ENCODE data around the gene PTGS2. TPM values are rescaled to one million over a fixed set of nuclear protein-coding genes. Genes with fewer than 3 reads are reported as not detected.
"Not testable (repeated sequence)": the region's sequence is repeated elsewhere in the genome, so short reads cannot be mapped to it uniquely, and the experiment has no call there.

The PTGS2 gene
- total RNA-seq, 2 experiments from 2014 or later, result 0.09 TPM; not detected in 1

GRCh38 chr1:186671136-186671825 lies 8.9 kb downstream of the PTGS2 start:
- Mint-ChIP-seq H3K4me1 (ENCODE audit: low read depth) (no peaks in the 10 kb centered on the region), H3K9me3 (no peaks in the 10 kb centered on the region), H3K4me3 (no peak overlapping the region), H3K27ac (no peak overlapping the region), H3K27me3 (peaks cover 17% of the 10 kb centered on the region), H3K36me3 (ENCODE audit: low read depth) (no peaks in the 10 kb centered on the region)
- intact Hi-C loops (cut with micrococcal nuclease), result no loop called here
- DNase-seq, result no peak
- ChIA-PET CTCF (interaction anchor here (1.1 kb wide), 1 partner anchor 163 kb away, joined by 3 read pairs; no protein-coding TSS in a partner anchor), POLR2A (no interaction called here)
- ATAC-seq, result no peak
- no peak for TF ChIP-seq CTCF (IDR thresholded peaks at IDR 0.05)

- Mint-ChIP-seq H3K9me3 (no peaks in the 10 kb centered on the region), H3K27me3 (peaks cover 13% of the 10 kb centered on the region), H3K27ac (no peak overlapping the region), H3K4me1 (ENCODE audit: low read depth) (no peaks in the 10 kb centered on the region), H3K4me3 (no peak overlapping the region), H3K36me3 (ENCODE audit: low read depth) (no peaks in the 10 kb centered on the region)
- ChIA-PET POLR2A (no interaction called here), CTCF (interaction anchor here (1.1 kb wide), 1 partner anchor 163 kb away, joined by 3 read pairs; no protein-coding TSS in a partner anchor)
- no peak for DNase-seq
- no peak for TF ChIP-seq CTCF (IDR thresholded peaks at IDR 0.05)
- no peak for ATAC-seq
- intact Hi-C loops (cut with micrococcal nuclease), result no loop called here
These were observed 9.7 kb downstream of the PTGS2 start for GRCh38 chr1:186670297-186671135.

DNA sequence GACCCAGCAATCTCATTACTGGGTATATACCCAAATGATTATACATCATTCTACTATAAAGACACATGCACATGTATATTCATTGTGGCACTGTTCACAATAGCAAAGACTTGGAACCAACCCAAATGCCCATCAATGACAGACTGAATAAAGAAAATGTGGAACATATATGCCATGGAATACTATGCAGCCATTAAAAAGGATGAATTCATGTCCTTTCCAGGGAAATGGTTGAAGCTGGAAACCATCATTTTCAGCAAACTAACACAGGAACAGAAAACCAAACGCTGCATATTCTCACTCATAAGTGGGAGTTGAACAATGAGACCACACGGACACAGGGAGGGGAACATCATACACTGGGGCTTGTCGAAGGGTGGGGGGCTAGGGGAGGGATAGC lies 10.4 kb downstream of the PTGS2 start:
- H3K9me3 Mint-ChIP-seq; H3K27ac Mint-ChIP-seq; ATAC-seq; DNase-seq; H3K36me3 Mint-ChIP-seq (ENCODE audit: low read depth); intact Hi-C loops (cut with micrococcal nuclease); H3K4me3 Mint-ChIP-seq; POLR2A ChIA-PET; H3K4me1 Mint-ChIP-seq (ENCODE audit: low read depth); CTCF ChIA-PET: not testable (repeated sequence)
- peaks cover 13% of the 10 kb centered on the region for H3K27me3 Mint-ChIP-seq

- DNase-seq; H3K36me3 Mint-ChIP-seq (ENCODE audit: low read depth); CTCF ChIA-PET; H3K4me3 Mint-ChIP-seq; POLR2A ChIA-PET; ATAC-seq; H3K9me3 Mint-ChIP-seq; H3K27ac Mint-ChIP-seq; intact Hi-C loops (cut with micrococcal nuclease); H3K4me1 Mint-ChIP-seq (ENCODE audit: low read depth): not testable (repeated sequence)
- peaks cover 14% of the 10 kb centered on the region for H3K27me3 Mint-ChIP-seq
These were observed 16.0 kb downstream of the PTGS2 start for GRCh38 chr1:186664217-186664616.

DNA sequence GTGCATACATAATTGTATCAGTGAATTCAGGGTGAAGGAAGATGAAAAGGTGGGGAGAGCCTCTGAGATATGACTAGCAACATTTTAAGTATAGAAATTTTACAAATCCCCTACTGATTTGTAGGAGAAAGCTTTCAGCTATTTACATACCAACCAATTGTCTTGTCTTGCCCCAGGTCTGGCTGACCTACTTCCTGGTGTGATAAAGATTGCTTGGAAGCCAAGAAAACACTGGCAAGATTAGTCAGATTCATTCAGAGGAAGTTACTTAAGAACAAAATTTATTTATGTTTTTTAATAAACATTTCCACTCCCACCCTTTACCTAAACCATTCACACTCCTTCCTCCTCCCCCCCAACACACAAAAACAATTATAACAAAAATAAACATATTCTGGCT lies 17.5 kb downstream of the PTGS2 start:
- DNase-seq, result no peak
- CTCF ChIA-PET, result no interaction called here
- H3K27ac Mint-ChIP-seq, result no peak overlapping the region
- intact Hi-C loops (cut with micrococcal nuclease), result no loop called here
- H3K9me3 Mint-ChIP-seq, result no peaks in the 10 kb centered on the region
- no peak for ATAC-seq
- no peaks in the 10 kb centered on the region for H3K36me3 Mint-ChIP-seq (ENCODE audit: low read depth)
- H3K27me3 Mint-ChIP-seq, result peaks cover 7% of the 10 kb centered on the region
- TF ChIP-seq CTCF (IDR thresholded peaks at IDR 0.05), result no peak
- no peaks in the 10 kb centered on the region for H3K4me1 Mint-ChIP-seq (ENCODE audit: low read depth)
- POLR2A ChIA-PET, result no interaction called here
- no peak overlapping the region for H3K4me3 Mint-ChIP-seq

DNA sequence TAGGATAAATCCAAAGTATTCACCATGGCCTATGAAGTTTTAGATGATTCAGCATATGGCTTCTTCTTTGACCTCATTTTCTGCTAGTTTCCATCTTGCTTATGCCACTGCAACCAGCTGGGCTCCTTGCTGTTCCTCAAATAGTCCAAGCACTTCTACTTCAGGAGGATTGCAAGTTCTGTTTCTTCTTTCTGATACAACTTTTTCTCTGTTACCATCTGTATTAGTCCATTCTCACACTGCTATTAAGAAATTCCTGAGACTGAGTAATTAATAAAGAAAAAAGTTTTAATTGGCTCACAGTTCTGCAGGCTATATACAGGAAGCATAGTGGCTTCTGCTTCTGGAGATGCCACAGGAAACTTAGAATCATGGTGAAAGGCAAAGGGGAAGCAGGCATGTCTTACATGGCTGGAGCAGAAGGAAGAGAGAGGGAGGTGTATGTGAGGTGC lies 20.3 kb downstream of the PTGS2 start:
- ATAC-seq (no peak), DNase-seq (no peak)
- Mint-ChIP-seq H3K4me1 (ENCODE audit: low read depth) (peaks cover 2% of the 10 kb centered on the region), H3K27me3 (peaks cover 3% of the 10 kb centered on the region), H3K4me3 (no peak overlapping the region), H3K36me3 (ENCODE audit: low read depth) (no peaks in the 10 kb centered on the region), H3K9me3 (no peaks in the 10 kb centered on the region), H3K27ac (no peak overlapping the region)
- intact Hi-C loops (cut with micrococcal nuclease), result no loop called here
- CTCF ChIA-PET, result no interaction called here
- POLR2A ChIA-PET, result no interaction called here
- TF ChIP-seq CTCF (IDR thresholded peaks at IDR 0.05), result no peak
